ENCODE data around the gene PRRC2A. TPM values are rescaled to one million over a fixed set of nuclear protein-coding genes. Genes with fewer than 3 reads are reported as not detected.

The PRRC2A gene
- total RNA-seq, 2 experiments from 2014 or later: 206 to 215 TPM

GRCh38 chr6:31642798-31643570 is 22.5 kb downstream of the PRRC2A start:
- intact Hi-C loops (cut with DNase I, micrococcal nuclease): no loop called here
- peaks cover 93% of the 10 kb centered on the region for H3K36me3 ChIP-seq (ENCODE audit: insufficient read depth, low read length)

GRCh38 chr6:31643818-31644454 is 23.4 kb downstream of the PRRC2A start:
- ChIA-PET CTCF (no interaction called here), POLR2A (interaction anchor here (0.9 kb wide), 1 partner anchor 220 kb away, joined by 3 read pairs; no protein-coding TSS in a partner anchor)
- H3K36me3 ChIP-seq (ENCODE audit: insufficient read depth, low read length): peaks cover 95% of the 10 kb centered on the region
- H3K4me3 Mint-ChIP-seq: no peak overlapping the region
- DNase-seq: no peak
- no peak for ATAC-seq (ENCODE audit: poor library complexity)
- H3K4me1 Mint-ChIP-seq (ENCODE audit: low read depth): peaks cover 11% of the 10 kb centered on the region
- no peak for TF ChIP-seq CTCF (IDR thresholded peaks at IDR 0.05)
- H3K27me3 ChIP-seq (ENCODE audit: control insufficient read depth in 1 of 2, insufficient read depth in 2 of 2, low read length in 2 of 2): no peaks in the 10 kb centered on the region
- H3K36me3 Mint-ChIP-seq (ENCODE audit: low read depth): peaks cover 92% of the 10 kb centered on the region
- intact Hi-C loops (cut with DNase I, micrococcal nuclease): no loop called here
- H3K4me1 ChIP-seq (ENCODE audit: insufficient read depth, low read length): no peaks in the 10 kb centered on the region
- H3K27me3 Mint-ChIP-seq: no peaks in the 10 kb centered on the region
- H3K4me3 ChIP-seq (ENCODE audit: low read length): no peak overlapping the region
- no peak overlapping the region for H3K27ac Mint-ChIP-seq
- H3K27ac ChIP-seq (ENCODE audit: low read depth in 1 of 2, low read length in 2 of 2): no peak overlapping the region
- H3K9me3 Mint-ChIP-seq: no peaks in the 10 kb centered on the region
- H3K9me3 ChIP-seq (ENCODE audit: control insufficient read depth in 1 of 2, insufficient read depth in 1 of 2, low read length in 2 of 2): no peaks in the 10 kb centered on the region

More at GRCh38 chr6:31642798-31643570, 22.5 kb downstream of the PRRC2A start:
- peak overlapping the region in 1 of 2 donors; percentile 21 for H3K27ac ChIP-seq (ENCODE audit: low read depth in 1 of 2, low read length in 2 of 2)
- H3K27ac Mint-ChIP-seq: no peak overlapping the region
- no peaks in the 10 kb centered on the region for H3K9me3 ChIP-seq (ENCODE audit: control insufficient read depth in 1 of 2, insufficient read depth in 1 of 2, low read length in 2 of 2)
- ChIA-PET POLR2A (interaction anchor here (0.9 kb wide), 1 partner anchor 221 kb away, joined by 3 read pairs; no protein-coding TSS in a partner anchor), CTCF (no interaction called here)
- no peak overlapping the region for H3K4me3 Mint-ChIP-seq
- TF ChIP-seq CTCF (IDR thresholded peaks at IDR 0.05): no peak
- H3K4me1 Mint-ChIP-seq (ENCODE audit: low read depth): peaks cover 7% of the 10 kb centered on the region
- peaks cover 89% of the 10 kb centered on the region for H3K36me3 Mint-ChIP-seq (ENCODE audit: low read depth)
- H3K27me3 ChIP-seq (ENCODE audit: control insufficient read depth in 1 of 2, insufficient read depth in 2 of 2, low read length in 2 of 2): no peaks in the 10 kb centered on the region
- DNase-seq: no peak
- ATAC-seq (ENCODE audit: poor library complexity): no peak
- H3K4me3 ChIP-seq (ENCODE audit: low read length): no peak overlapping the region
- no peaks in the 10 kb centered on the region for H3K27me3 Mint-ChIP-seq
- no peaks in the 10 kb centered on the region for H3K4me1 ChIP-seq (ENCODE audit: insufficient read depth, low read length)
- no peaks in the 10 kb centered on the region for H3K9me3 Mint-ChIP-seq

GRCh38 chr6:31645325-31645724 is 24.8 kb downstream of the PRRC2A start:
- ChIA-PET POLR2A (interaction anchor here (1.1 kb wide), 1 partner anchor 46 kb away, joined by 4 read pairs; no protein-coding TSS in a partner anchor), CTCF (no interaction called here)
- DNase-seq: no peak
- Mint-ChIP-seq H3K27me3 (no peaks in the 10 kb centered on the region), H3K4me3 (no peak overlapping the region), H3K9me3 (no peaks in the 10 kb centered on the region), H3K4me1 (ENCODE audit: low read depth) (peaks cover 20% of the 10 kb centered on the region), H3K36me3 (ENCODE audit: low read depth) (peaks cover 88% of the 10 kb centered on the region), H3K27ac (peak overlapping the region; percentile 42)
- peaks cover 89% of the 10 kb centered on the region for H3K36me3 ChIP-seq (ENCODE audit: insufficient read depth, low read length)
- no peak overlapping the region for H3K4me3 ChIP-seq (ENCODE audit: low read length)
- H3K4me1 ChIP-seq (ENCODE audit: insufficient read depth, low read length): peaks cover 7% of the 10 kb centered on the region
- no peaks in the 10 kb centered on the region for H3K9me3 ChIP-seq (ENCODE audit: control insufficient read depth in 1 of 2, insufficient read depth in 1 of 2, low read length in 2 of 2)
- TF ChIP-seq CTCF (IDR thresholded peaks at IDR 0.05): no peak
- H3K27me3 ChIP-seq (ENCODE audit: control insufficient read depth in 1 of 2, insufficient read depth in 2 of 2, low read length in 2 of 2): no peaks in the 10 kb centered on the region
- no peak overlapping the region for H3K27ac ChIP-seq (ENCODE audit: low read depth in 1 of 2, low read length in 2 of 2)
- no peak for ATAC-seq (ENCODE audit: poor library complexity)
- intact Hi-C loops (cut with DNase I, micrococcal nuclease): no loop called here

All from CD4-positive, alpha-beta T cell (primary cell).